ENCODE results near the gene APOA5. TPM values are rescaled to one million over a fixed set of nuclear protein-coding genes. Genes with fewer than 3 reads are reported as not detected.

The APOA5 gene
- total and polyA plus RNA-seq, 9 of the 15 experiments (the other 6 are each of a cell fraction or from before 2014, with no cell fraction given), result not detected

- TF ChIP-seq MEF2A (IDR thresholded peaks at IDR 0.05; ENCODE audit: control insufficient read depth, low read depth, low read length) (no peak), ZBTB2 (IDR thresholded peaks at IDR 0.05) (no peak), ZZZ3 (IDR thresholded peaks at IDR 0.05) (no peak), ELF4 (CRISPR knock-in tag; IDR thresholded peaks at IDR 0.05) (no peak), TFAM (CRISPR knock-in tag; conservative IDR thresholded peaks at IDR 0.05) (no peak), ESRRA (IDR thresholded peaks at IDR 0.05; ENCODE audit: borderline replicate concordance, low read depth) (no peak), CREB1 (IDR thresholded peaks at IDR 0.05) (no peak), CREB1 (CRISPR knock-in tag; IDR thresholded peaks at IDR 0.05) (no peak), TAL1 (IDR thresholded peaks at IDR 0.05) (peak; percentile 58; the same call in 1 of the 2 replicates), MTA2 (IDR thresholded peaks at IDR 0.05; ENCODE audit: low read depth) (peak; percentile 62), SFPQ (IDR thresholded peaks at IDR 0.05; ENCODE audit: low read depth, low read length) (no peak), HMBOX1 (IDR thresholded peaks at IDR 0.05) (peak; percentile 12; the same call in 1 of the 2 replicates), PATZ1 (CRISPR knock-in tag; IDR thresholded peaks at IDR 0.05; ENCODE audit: borderline replicate concordance) (no peak), EZH2 (IDR thresholded peaks at IDR 0.05; ENCODE audit: borderline replicate concordance, low read depth, low read length) (no peak), CEBPZ (IDR thresholded peaks at IDR 0.05; ENCODE audit: borderline replicate concordance, low read depth, low read length) (no peak), NCOA2 (IDR thresholded peaks at IDR 0.05; ENCODE audit: partially characterized antibody in 2 of 2) (no peak), TEAD4 (IDR thresholded peaks at IDR 0.05; ENCODE audit: low read length) (peak; percentile 60), TEAD4 (CRISPR knock-in tag; IDR thresholded peaks at IDR 0.05; ENCODE audit: borderline replicate concordance) (no peak), DPF2 (IDR thresholded peaks at IDR 0.05) (no peak), TCF7 (IDR thresholded peaks at IDR 0.05; ENCODE audit: borderline replicate concordance) (no peak)
Measured at GRCh38 chr11:116777056-116777455, 14.6 kb downstream of the APOA5 start (continued).

All from K562 (cell line).